Heart right ventricle (tissue), 16 donors: ENCODE measurements around the gene AK4. TPM values are rescaled to one million over a fixed set of nuclear protein-coding genes. Genes with fewer than 3 reads are reported as not detected.

Experiments used
- ATAC-seq, 8 donors: fragments of 200-7000 bp; cut with Tn5 transposase; one replicate each; pipeline ENCODE4 v1.9.1; 2020; ENCODE audit warnings: mild to moderate bottlenecking in 8 of 8, moderate library complexity in 8 of 8, moderate number of reproducible peaks in 1 of 8
- DNase-seq, 2 donors: peaks; one replicate each; pipeline ENCODE4 v3.0.0-alpha.2; 2020
- H3K27ac ChIP-seq, 10 donors: fragments of 200-600 bp; sonication (generic) in 2 of 10; one replicate each; pipeline versions ENCODE4 v1.5.0 to v1.8.0; 2020 to 2022; ENCODE audit warnings: mild to moderate bottlenecking in 3 of 10
- H3K27me3 ChIP-seq, 7 donors: fragments of 200-600 bp; one replicate each; pipeline ENCODE4 v1.8.0; 2021 to 2022; ENCODE audit warnings: mild to moderate bottlenecking in 2 of 7
- H3K36me3 ChIP-seq, 9 donors: fragments of 200-600 bp; sonication (generic) in 1 of 9; one replicate each; pipeline versions ENCODE4 v1.5.0 to v1.8.0; 2020 to 2022; ENCODE audit warnings: mild to moderate bottlenecking in 2 of 9
- H3K4me1 ChIP-seq, 9 donors: fragments of 200-600 bp; sonication (generic) in 1 of 9; one replicate each; pipeline versions ENCODE4 v1.5.0 to v1.8.0; 2020 to 2022; ENCODE audit warnings: mild to moderate bottlenecking in 4 of 9
- H3K4me3 ChIP-seq, 10 donors: fragments of 200-600 bp; sonication (generic) in 2 of 10; one replicate each; pipeline versions ENCODE4 v1.5.0 to v1.8.0; 2020 to 2022; ENCODE audit warnings: mild to moderate bottlenecking in 7 of 10, moderate library complexity in 2 of 10
- H3K9me3 ChIP-seq, 11 donors: fragments of 200-600 bp in 10 of 11; sonication (generic) in 2 of 11; one replicate each; pipeline versions ENCODE4 v1.5.0 to v1.8.0; 2013 to 2022; ENCODE audit warnings: mild to moderate bottlenecking in 2 of 11, control low read depth in 1 of 11, moderate library complexity in 1 of 11
- CTCF ChIP-seq, 9 donors: fragments of 200-600 bp; sonication (generic) in 2 of 9; IDR thresholded peaks; one replicate each; pipeline versions ENCODE4 v1.5.0 to v1.8.0; 2021 to 2022; ENCODE audit warnings: antibody characterized with exemption in 9 of 9, mild to moderate bottlenecking in 5 of 9, moderate library complexity in 1 of 9
- WGBS, 2 donors: extraction: QIAGEN DNeasy Blood & Tissue Kit; methylation state at CpG; one replicate each; pipeline ENCODE4 v1.1.7; 2013; ENCODE audit warnings: inconsistent platforms in 1 of 2; 5-methylcytosine and 5-hydroxymethylcytosine counted together
- intact Hi-C, 10 donors: fragments of 100-400 bp; cut with DNase I; formaldehyde crosslinking; loops; one replicate each; pipeline versions ENCODE4 v1.11.1 to v1.14.2; 2022
- polyA plus RNA-seq, 2 donors: library from polyadenylated mRNA; stranded (reverse); fragments of 200-250 nt; gene quantifications; one replicate each; pipeline ENCODE4 v1.2.3, GENCODE V29; 2013
- total RNA-seq, 10 donors: library from RNA; stranded (reverse); fragmentation: NEBNext Ultra II Directional in 3 of 10; extraction: Animal tissue kit (Norgen Biotek cat#: 25700) in 3 of 10; gene quantifications; one replicate each; pipeline versions ENCODE4 v1.2.1 to v1.2.4, GENCODE V29; 2021 to 2023
- donor health status: Arrhythmogenic right ventricular cardiomyopathy.
- donor health status: ischemic (EF 13 %, LVEDD 7.1; RV severe dilation, severe dysfunction).
- donor health status: healthy with polysubstance abuse.
- donor health status: DM: no; HTN: yes; CAD: no.
- donor health status: DM: no; HTN: no; CAD: no.
- donor health status: ischemic (EF 25% LVEDD 6.9; RV normal size, moderate dysfunction).
- donor health status: ischemic (EF 25% LVEDD 5.7; RV mildly dilated, moderate dysfunction).
- donor health status: healthy.
- donor health status: DM: yes; HTN: yes; CAD: no.
- donor health status: Ischemic cardiomyopathy.
- donor health status: ischemic (EF 35%, LVEDD 5.7; RV mildly dilated, moderate dysfunction).
- donor health status: nonischemic (EF 11% LVEDD 7.7; RV severe dilation, severe dysfunction).
- donor health status: DM: yes; HTN: yes; CAD: no.
- donor health status: PGD.
- donor health status: ischemic (EF 29% LVEDD 5.4; RV normal size, mild dysfunction).
- donor health status: nonischemic (EF 23%, LVEDD 6.1; RV moderate dilation, normal function).

The AK4 gene
- total and polyA plus RNA-seq, 12 donors: 9.9 to 179 (median 142) TPM

- WGBS, 2 donors: 94 to 95% methylated on average over 5 of the region's 5 CpGs
Measured at GRCh38 chr1:65193129-65193695, 45.2 kb downstream of the AK4 start.

GRCh38 chr1:65195495-65196417, 47.8 kb downstream of the AK4 start:
- Histone ChIP-seq H3K4me3 (no peak overlapping the region), H3K36me3 (peaks cover 0 to 21% (median 0%) of the 10 kb centered on the region in 9 donors), H3K4me1 (peaks cover 4 to 37% (median 26%) of the 10 kb centered on the region in 9 donors), H3K27me3 (no peaks in the 10 kb centered on the region), H3K27ac (peak overlapping the region in 9 of 10 donors; percentile 4 to 90 (median 79)), H3K9me3 (no peaks in the 10 kb centered on the region)
- no peak for TF ChIP-seq CTCF (IDR thresholded peaks at IDR 0.05)
- ATAC-seq: peak; percentile 61 to 87 (median 78)
- intact Hi-C loops: loop anchor here in 2 of 10 donors (2.0 to 10.0 kb wide), 2 partner anchors 53 to 321 kb away; no protein-coding TSS in a partner anchor
- WGBS, 2 donors: 53 to 62% methylated on average over 9 of the region's 9 CpGs
- DNase-seq: peak in 1 of 2 donors; percentile 37

More at GRCh38 chr1:65193129-65193695, 45.2 kb downstream of the AK4 start:
- H3K27ac ChIP-seq: no peak overlapping the region
- H3K27me3 ChIP-seq: no peaks in the 10 kb centered on the region
- peaks cover 4 to 38% (median 23%) of the 10 kb centered on the region in 9 donors for H3K4me1 ChIP-seq
- no peak for TF ChIP-seq CTCF (IDR thresholded peaks at IDR 0.05)
- DNase-seq (no peak), ATAC-seq (no peak)
- intact Hi-C loops: loop anchor here in 2 of 10 donors (5.0 to 10.0 kb wide), 2 partner anchors 126 to 318 kb away; no protein-coding TSS in a partner anchor
- H3K4me3 ChIP-seq: no peak overlapping the region
- H3K36me3 ChIP-seq: peaks cover 0 to 23% (median 0%) of the 10 kb centered on the region in 9 donors
- H3K9me3 ChIP-seq: no peaks in the 10 kb centered on the region

GRCh38 chr1:65196926-65197325, 48.9 kb downstream of the AK4 start:
- 90 to 92% methylated on average over 5 of the region's 5 CpGs for WGBS, 2 donors
- Histone ChIP-seq H3K9me3 (no peaks in the 10 kb centered on the region), H3K4me1 (peaks cover 4 to 37% (median 26%) of the 10 kb centered on the region in 9 donors), H3K27ac (peak overlapping the region in 4 of 10 donors; percentile 72 to 90 (median 84)), H3K27me3 (no peaks in the 10 kb centered on the region), H3K36me3 (peaks cover 0 to 10% (median 0%) of the 10 kb centered on the region in 9 donors), H3K4me3 (no peak overlapping the region)
- DNase-seq (no peak), ATAC-seq (no peak)
- no peak for TF ChIP-seq CTCF (IDR thresholded peaks at IDR 0.05)
- intact Hi-C loops: loop anchor here in 2 of 10 donors (2.0 to 10.0 kb wide), 2 partner anchors 54 to 322 kb away; no protein-coding TSS in a partner anchor

GRCh38 chr1:65197636-65198035, 49.6 kb downstream of the AK4 start:
- intact Hi-C loops: loop anchor here in 2 of 10 donors (2.0 to 10.0 kb wide), 2 partner anchors 55 to 323 kb away; no protein-coding TSS in a partner anchor
- DNase-seq: no peak
- 88 to 90% methylated on average over 4 of the region's 4 CpGs for WGBS, 2 donors
- no peaks in the 10 kb centered on the region for H3K9me3 ChIP-seq
- peaks cover 0 to 6% (median 0%) of the 10 kb centered on the region in 9 donors for H3K36me3 ChIP-seq
- H3K27ac ChIP-seq: peak overlapping the region in 2 of 10 donors; percentile 25 to 89
- H3K4me1 ChIP-seq: peaks cover 4 to 37% (median 26%) of the 10 kb centered on the region in 9 donors
- no peak overlapping the region for H3K4me3 ChIP-seq
- ATAC-seq: no peak
- TF ChIP-seq CTCF (IDR thresholded peaks at IDR 0.05): no peak
- H3K27me3 ChIP-seq: no peaks in the 10 kb centered on the region
